ENCODE data around the gene CFI. TPM values are rescaled to one million over a fixed set of nuclear protein-coding genes. Genes with fewer than 3 reads are reported as not detected.

The CFI gene
- total RNA-seq, 2 experiments from 2014 or later = not detected

DNA sequence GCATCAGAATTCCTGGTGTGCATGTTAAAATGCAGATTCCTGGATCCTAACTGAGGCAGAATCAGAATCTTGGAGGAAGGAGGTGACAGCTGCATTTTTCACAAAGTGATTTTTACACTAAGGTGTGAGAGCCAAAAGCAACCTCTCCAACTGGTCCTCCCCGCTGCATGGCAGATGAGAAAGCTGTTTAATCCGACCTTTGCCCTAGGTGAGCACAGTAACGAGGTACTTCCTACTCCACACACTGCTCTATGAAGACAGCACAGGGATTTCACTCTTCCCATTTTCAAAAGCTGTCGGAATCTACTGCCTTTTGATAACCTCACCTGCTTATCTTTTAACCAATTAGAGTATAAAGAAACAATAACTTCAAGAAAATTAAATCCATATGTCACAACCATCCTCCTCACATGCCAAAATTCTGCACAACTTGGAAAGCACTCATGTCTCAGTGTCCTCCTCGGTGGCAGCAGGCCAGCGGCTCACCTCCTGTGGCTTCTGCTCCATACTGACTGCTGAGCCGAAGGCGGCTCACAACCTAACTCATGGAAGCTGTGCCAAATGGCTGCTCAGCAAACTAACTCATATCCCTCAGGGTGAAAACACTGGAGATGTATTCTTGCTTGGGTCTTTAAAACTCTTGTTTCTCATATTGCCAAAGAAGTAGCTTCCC, 102.1 kb downstream of the CFI start:
- Histone ChIP-seq H3K36me3 (ENCODE audit: insufficient read depth, low read length) (no peaks in the 10 kb centered on the region), H3K4me1 (ENCODE audit: insufficient read depth, low read length, poor library complexity, severe bottlenecking) (peaks cover 18% of the 10 kb centered on the region), H2AFZ (ENCODE audit: low read length) (no peak overlapping the region), H3K27ac (ENCODE audit: low read depth, low read length, poor library complexity, severe bottlenecking) (no peak overlapping the region), H3K4me3 (ENCODE audit: low read depth, low read length, poor library complexity, severe bottlenecking) (no peak overlapping the region), H4K20me1 (ENCODE audit: insufficient read depth, low read length) (no peaks in the 10 kb centered on the region), H3K9me3 (ENCODE audit: low read length) (no peaks in the 10 kb centered on the region), H3K9me2 (ENCODE audit: insufficient read depth, low read length) (no peaks in the 10 kb centered on the region), H3K4me2 (ENCODE audit: low read length) (no peak overlapping the region), H3K79me2 (ENCODE audit: insufficient read depth, low read depth, low read length) (no peaks in the 10 kb centered on the region)
- TF ChIP-seq EZH2phosphoT487 (IDR thresholded peaks at IDR 0.05; ENCODE audit: borderline replicate concordance, low read depth, low read length) (no peak), CTCF (conservative IDR thresholded peaks at IDR 0.05; ENCODE audit: low read length) (no peak)
- DNase-seq (ENCODE audit: low spot score) = no peak
- POLR2A ChIA-PET = interaction anchor here (0.7 to 1.9 kb wide), 2 partner anchors 29 to 403 kb away, joined by 3 to 4 read pairs; no protein-coding TSS in a partner anchor
- intact Hi-C loops (cut with micrococcal nuclease; ENCODE audit: unreplicated experiment) = loop anchor here (5.0 to 10.0 kb wide), 2 partner anchors 118 to 495 kb away; partner anchors contain the start of genes ELOVL6 and GAR1
- BruUV-seq (replicated peaks) = no TSS peak
- CTCF ChIA-PET (ENCODE audit: unreplicated experiment) = no interaction called here

DNA sequence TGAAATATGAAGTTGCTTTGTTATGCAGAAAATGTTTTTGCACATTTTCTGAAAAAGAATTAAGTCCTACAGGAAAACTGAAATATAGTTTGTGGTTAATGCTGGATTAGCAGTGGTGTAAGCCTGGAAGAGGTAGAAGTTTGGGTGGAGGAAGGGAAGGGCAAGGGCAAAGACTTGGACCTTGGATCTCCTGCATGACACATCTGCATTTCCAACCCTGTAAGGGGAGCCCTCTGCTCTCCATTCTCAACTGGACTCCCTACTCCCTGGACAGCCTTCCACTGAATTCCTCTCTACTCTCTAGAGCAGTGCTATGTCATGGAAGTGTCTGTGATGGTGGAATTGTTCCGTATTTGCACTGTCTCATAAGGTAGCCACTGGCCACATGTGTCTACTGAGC, 103.1 kb downstream of the CFI start:
- Histone ChIP-seq H3K9me3 (ENCODE audit: low read length) (no peaks in the 10 kb centered on the region), H3K4me2 (ENCODE audit: low read length) (no peak overlapping the region), H3K27ac (ENCODE audit: low read depth, low read length, poor library complexity, severe bottlenecking) (no peak overlapping the region), H3K79me2 (ENCODE audit: insufficient read depth, low read depth, low read length) (no peaks in the 10 kb centered on the region), H3K36me3 (ENCODE audit: insufficient read depth, low read length) (no peaks in the 10 kb centered on the region), H3K4me1 (ENCODE audit: insufficient read depth, low read length, poor library complexity, severe bottlenecking) (peaks cover 11% of the 10 kb centered on the region), H2AFZ (ENCODE audit: low read length) (no peak overlapping the region), H3K4me3 (ENCODE audit: low read depth, low read length, poor library complexity, severe bottlenecking) (no peak overlapping the region), H3K9me2 (ENCODE audit: insufficient read depth, low read length) (no peaks in the 10 kb centered on the region), H4K20me1 (ENCODE audit: insufficient read depth, low read length) (no peaks in the 10 kb centered on the region)
- ChIA-PET CTCF (ENCODE audit: unreplicated experiment) (no interaction called here), POLR2A (interaction anchor here (0.7 kb wide), 1 partner anchor 402 kb away, joined by 3 read pairs; no protein-coding TSS in a partner anchor)
- BruUV-seq (replicated peaks) = no TSS peak
- intact Hi-C loops (cut with micrococcal nuclease; ENCODE audit: unreplicated experiment) = no loop called here
- DNase-seq (ENCODE audit: low spot score) = no peak
- TF ChIP-seq CTCF (conservative IDR thresholded peaks at IDR 0.05; ENCODE audit: low read length) (no peak), EZH2phosphoT487 (IDR thresholded peaks at IDR 0.05; ENCODE audit: borderline replicate concordance, low read depth, low read length) (no peak)

DNA sequence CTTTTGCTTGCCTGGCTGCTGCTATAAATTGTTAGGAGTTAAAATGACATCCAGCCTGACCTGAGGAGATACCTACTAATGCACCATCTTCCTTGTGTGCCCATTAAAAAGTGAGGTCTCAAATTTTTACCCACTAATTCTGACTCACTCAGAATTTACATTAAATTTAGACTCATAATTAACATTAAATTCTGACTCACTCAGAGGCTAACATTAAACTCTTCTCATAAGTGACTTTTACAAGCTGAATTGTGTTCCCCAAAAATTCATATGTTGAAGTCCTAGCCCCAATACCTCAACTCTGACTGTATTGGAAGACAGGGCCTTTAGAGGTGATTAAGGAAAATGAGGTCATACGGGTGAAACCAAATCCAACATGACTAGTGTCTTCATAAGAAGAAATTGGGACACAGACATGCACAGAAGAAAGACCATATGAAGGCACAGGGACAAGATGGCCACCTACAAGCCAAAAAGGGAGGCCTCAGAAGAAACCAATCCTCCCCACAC, 110.3 kb downstream of the CFI start:
- Histone ChIP-seq H4K20me1 (ENCODE audit: insufficient read depth, low read length) (no peaks in the 10 kb centered on the region), H2AFZ (ENCODE audit: low read length) (no peak overlapping the region), H3K27ac (ENCODE audit: low read depth, low read length, poor library complexity, severe bottlenecking) (no peak overlapping the region), H3K79me2 (ENCODE audit: insufficient read depth, low read depth, low read length) (no peaks in the 10 kb centered on the region), H3K36me3 (ENCODE audit: insufficient read depth, low read length) (peaks cover 61% of the 10 kb centered on the region), H3K4me2 (ENCODE audit: low read length) (no peak overlapping the region), H3K4me3 (ENCODE audit: low read depth, low read length, poor library complexity, severe bottlenecking) (no peak overlapping the region), H3K9me3 (ENCODE audit: low read length) (no peaks in the 10 kb centered on the region), H3K4me1 (ENCODE audit: insufficient read depth, low read length, poor library complexity, severe bottlenecking) (no peaks in the 10 kb centered on the region), H3K9me2 (ENCODE audit: insufficient read depth, low read length) (no peaks in the 10 kb centered on the region)
- no TSS peak for BruUV-seq (replicated peaks)
- TF ChIP-seq CTCF (conservative IDR thresholded peaks at IDR 0.05; ENCODE audit: low read length) = no peak
- no peak for TF ChIP-seq EZH2phosphoT487 (IDR thresholded peaks at IDR 0.05; ENCODE audit: borderline replicate concordance, low read depth, low read length)
- CTCF ChIA-PET (ENCODE audit: unreplicated experiment) = no interaction called here
- intact Hi-C loops (cut with micrococcal nuclease; ENCODE audit: unreplicated experiment) = no loop called here
- POLR2A ChIA-PET = interaction anchor here (0.6 kb wide), 1 partner anchor 79 kb away, joined by 5 read pairs; no protein-coding TSS in a partner anchor
- no peak for DNase-seq (ENCODE audit: low spot score)
